ENCODE results near the gene SLC48A1.

Gene SLC48A1

GRCh38 chr12:47824635-47825034, 51.6 kb downstream of the SLC48A1 start:
- no peak for DNase-seq (ENCODE audit: low spot score)

- DNase-seq (ENCODE audit: low spot score), result no peak
Measured at GRCh38 chr12:47825173-47825639, 52.2 kb downstream of the SLC48A1 start.

- DNase-seq (ENCODE audit: low spot score), result no peak
Measured at GRCh38 chr12:47828008-47828975, 55.3 kb downstream of the SLC48A1 start.

GRCh38 chr12:47828976-47829482, 56.0 kb downstream of the SLC48A1 start:
- no peak for DNase-seq (ENCODE audit: low spot score)

- DNase-seq (ENCODE audit: low spot score), result no peak
Measured at GRCh38 chr12:47829584-47829983, 56.5 kb downstream of the SLC48A1 start.

All from putamen (tissue), 1 donor.